ENCODE measurements around the gene DNAJC15.
"Not testable (repeated sequence)": the region's sequence is repeated elsewhere in the genome, so short reads cannot be mapped to it uniquely, and the experiment has no call there.

DNAJC15 gene

DNA sequence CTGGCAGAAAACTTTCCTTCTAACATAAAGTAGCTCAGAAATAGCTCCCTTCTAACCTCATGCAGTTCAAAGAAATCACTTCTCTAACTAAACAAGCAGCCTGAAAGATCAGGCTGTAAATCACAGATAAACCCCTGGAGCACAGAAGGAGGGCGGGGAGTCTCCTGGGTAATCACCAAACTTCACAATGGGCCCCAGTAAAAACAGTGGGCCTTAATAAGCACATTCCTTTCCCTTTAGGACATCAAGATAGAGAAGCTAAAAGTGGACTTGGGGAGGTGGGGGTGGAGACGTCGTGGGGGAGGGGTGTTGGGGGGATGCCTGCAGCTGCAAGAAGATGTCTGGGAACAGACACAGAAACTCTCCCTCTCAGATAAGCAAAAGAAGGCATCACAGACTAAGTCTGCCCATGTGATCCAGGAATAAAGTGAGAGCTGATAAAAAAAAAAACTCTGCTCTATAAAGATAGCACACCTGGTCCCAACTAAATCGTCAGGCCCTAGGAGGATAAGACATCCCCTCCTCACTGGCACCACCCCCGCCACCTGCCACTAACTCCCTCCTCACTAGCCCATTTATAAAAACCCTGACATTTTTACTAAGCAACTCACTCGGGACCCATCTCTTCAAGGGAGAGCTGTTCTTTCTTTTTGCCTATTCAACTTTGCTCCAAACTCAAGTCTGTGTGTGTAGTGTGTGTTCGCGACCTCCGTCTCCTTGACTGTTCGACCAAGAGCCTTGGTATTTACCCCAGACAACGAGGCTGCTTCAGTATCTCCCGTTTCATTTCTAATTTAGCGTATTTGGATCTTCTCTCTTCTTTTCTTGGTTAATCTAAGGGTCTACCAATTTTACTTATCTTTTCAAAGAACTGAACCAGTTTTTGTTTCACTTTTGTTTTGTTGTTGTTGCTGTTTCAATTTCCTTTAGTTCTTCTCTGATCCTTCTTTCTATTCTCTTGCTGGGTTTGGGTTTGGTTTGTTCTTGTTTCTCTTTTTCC is 31.7 kb downstream of the DNAJC15 start:
- Histone ChIP-seq H3K27me3 (ENCODE audit: control insufficient read depth, insufficient read depth, low read length) (no peaks in the 10 kb centered on the region), H3K9ac (ENCODE audit: low read depth, low read length) (peak overlapping the region; percentile 80), H3K36me3 (ENCODE audit: insufficient read depth, low read length) (no peaks in the 10 kb centered on the region), H3K9me3 (replicated peaks; ENCODE audit: low read length) (no peaks in the 10 kb centered on the region), H3K4me2 (ENCODE audit: low read length) (peak overlapping the region; percentile 87), H3K4me3 (ENCODE audit: low read length) (peak overlapping the region; percentile 66), H3K4me1 (ENCODE audit: control insufficient read depth, insufficient read depth, low read length) (peaks cover 35% of the 10 kb centered on the region)

DNA sequence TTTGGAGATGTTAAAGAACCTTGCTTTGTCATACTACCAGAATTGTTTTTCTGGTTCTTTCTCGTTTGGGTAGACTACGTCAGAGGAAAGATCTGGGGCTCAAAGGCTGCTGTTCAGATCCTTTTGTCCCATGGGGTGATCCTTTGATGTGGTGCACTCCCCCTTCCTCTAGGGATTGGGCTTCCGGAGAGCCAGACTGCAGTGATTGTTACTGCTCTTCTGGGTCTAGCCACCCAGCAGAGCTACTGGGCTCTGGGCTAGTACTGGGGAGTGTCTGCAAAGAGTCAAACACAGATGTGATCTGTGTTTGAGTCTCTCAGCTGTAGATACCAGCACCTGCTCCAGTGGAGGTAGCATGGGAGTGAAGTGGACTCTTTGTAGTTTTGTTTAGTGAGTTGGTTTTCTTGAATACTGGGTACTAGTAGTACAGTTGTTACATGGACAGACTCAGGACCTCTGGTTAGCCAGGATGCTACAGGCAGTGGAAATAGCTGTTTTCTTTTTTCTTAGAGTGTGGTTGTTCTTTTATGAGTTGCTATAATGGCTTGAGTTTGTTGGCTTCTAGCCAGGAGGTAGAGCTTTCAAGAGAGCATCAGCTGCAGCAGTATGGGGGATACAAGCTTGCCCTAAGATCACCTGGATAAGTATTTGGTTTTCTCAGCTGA is 34.4 kb downstream of the DNAJC15 start:
- Histone ChIP-seq H3K9me3 (replicated peaks; ENCODE audit: low read length) (no peaks in the 10 kb centered on the region), H3K27me3 (ENCODE audit: control insufficient read depth, insufficient read depth, low read length) (no peaks in the 10 kb centered on the region), H3K4me2 (ENCODE audit: low read length) (peak overlapping the region; percentile 69), H3K36me3 (ENCODE audit: insufficient read depth, low read length) (no peaks in the 10 kb centered on the region), H3K4me3 (ENCODE audit: low read length) (no peak overlapping the region), H3K4me1 (ENCODE audit: control insufficient read depth, insufficient read depth, low read length) (peaks cover 35% of the 10 kb centered on the region), H3K9ac (ENCODE audit: low read depth, low read length) (no peak overlapping the region)

DNA sequence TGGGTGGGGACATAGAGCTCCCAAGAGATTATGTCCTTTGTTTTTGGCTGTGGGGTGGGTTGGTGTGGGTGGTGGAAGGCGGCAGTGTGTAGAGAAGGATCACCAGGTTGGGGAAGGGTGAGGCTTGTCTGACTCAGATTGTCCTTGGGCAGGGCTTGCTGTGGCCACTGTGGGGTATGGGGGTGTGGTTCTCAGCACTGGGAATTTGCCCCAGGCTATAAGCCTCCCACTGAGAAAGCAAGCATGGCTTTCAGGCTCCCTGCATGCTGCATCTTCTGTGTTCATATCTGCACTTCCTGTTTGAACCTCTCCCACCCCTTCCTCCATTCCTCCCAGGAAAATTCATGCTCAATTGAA is 34.9 kb downstream of the DNAJC15 start:
- no peak overlapping the region for H3K4me3 ChIP-seq (ENCODE audit: low read length)
- H3K27me3 ChIP-seq (ENCODE audit: control insufficient read depth, insufficient read depth, low read length) = no peaks in the 10 kb centered on the region
- peak overlapping the region; percentile 69 for H3K4me2 ChIP-seq (ENCODE audit: low read length)
- H3K9ac ChIP-seq (ENCODE audit: low read depth, low read length) = peak overlapping the region; percentile 23
- H3K4me1 ChIP-seq (ENCODE audit: control insufficient read depth, insufficient read depth, low read length) = peaks cover 35% of the 10 kb centered on the region
- H3K36me3 ChIP-seq (ENCODE audit: insufficient read depth, low read length) = no peaks in the 10 kb centered on the region
- no peaks in the 10 kb centered on the region for H3K9me3 ChIP-seq (replicated peaks; ENCODE audit: low read length)

DNA sequence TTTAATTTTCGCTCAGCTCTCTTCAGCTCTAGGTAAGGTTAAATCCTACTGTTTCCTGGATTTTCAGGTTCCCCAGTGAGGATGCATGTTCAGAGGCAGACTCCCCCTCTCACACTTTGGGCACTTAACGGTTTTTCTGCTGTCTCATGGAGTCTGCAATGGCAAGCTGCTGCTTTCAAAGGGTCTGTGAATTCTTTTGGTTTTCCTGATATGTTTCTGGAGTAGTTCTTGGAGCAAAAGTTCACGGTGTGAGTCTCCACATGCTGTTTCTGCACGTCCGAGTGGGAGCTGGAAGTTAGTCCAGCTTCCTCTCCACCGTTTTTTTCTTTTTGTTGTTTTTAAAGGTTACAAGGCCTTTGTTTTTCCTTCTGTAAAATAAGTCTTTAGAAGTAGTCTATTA is 35.4 kb downstream of the DNAJC15 start:
- H3K4me1 ChIP-seq (ENCODE audit: control insufficient read depth, insufficient read depth, low read length) = peaks cover 33% of the 10 kb centered on the region
- no peak overlapping the region for H3K9ac ChIP-seq (ENCODE audit: low read depth, low read length)
- peak overlapping the region; percentile 69 for H3K4me2 ChIP-seq (ENCODE audit: low read length)
- no peaks in the 10 kb centered on the region for H3K27me3 ChIP-seq (ENCODE audit: control insufficient read depth, insufficient read depth, low read length)
- H3K9me3 ChIP-seq (replicated peaks; ENCODE audit: low read length) = no peaks in the 10 kb centered on the region
- no peaks in the 10 kb centered on the region for H3K36me3 ChIP-seq (ENCODE audit: insufficient read depth, low read length)
- no peak overlapping the region for H3K4me3 ChIP-seq (ENCODE audit: low read length)

DNA sequence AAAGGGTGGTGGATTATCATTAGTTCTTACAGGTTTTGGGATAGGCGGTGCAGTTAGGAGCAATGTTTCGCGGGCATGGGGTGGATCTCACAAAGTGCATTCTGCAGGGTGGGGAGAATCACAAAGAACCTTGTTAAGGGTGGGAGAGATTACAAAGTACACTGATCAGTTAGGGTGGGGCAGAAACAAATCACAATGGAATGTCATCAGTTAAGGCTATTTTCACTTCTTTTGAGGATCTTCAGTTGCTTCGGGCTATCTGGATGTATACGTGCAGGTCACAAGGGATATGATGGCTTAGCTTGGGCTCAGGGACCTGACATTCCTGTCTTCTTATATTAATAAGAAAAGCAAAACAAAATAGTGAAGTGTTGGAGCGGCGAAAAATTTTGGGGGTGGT is 36.4 kb downstream of the DNAJC15 start:
- not testable (repeated sequence) for H3K9ac ChIP-seq (ENCODE audit: low read depth, low read length); H3K9me3 ChIP-seq (replicated peaks; ENCODE audit: low read length); H3K36me3 ChIP-seq (ENCODE audit: insufficient read depth, low read length); H3K27me3 ChIP-seq (ENCODE audit: control insufficient read depth, insufficient read depth, low read length); H3K4me2 ChIP-seq (ENCODE audit: low read length); H3K4me3 ChIP-seq (ENCODE audit: low read length)
- H3K4me1 ChIP-seq (ENCODE audit: control insufficient read depth, insufficient read depth, low read length) = peaks cover 23% of the 10 kb centered on the region

DNA sequence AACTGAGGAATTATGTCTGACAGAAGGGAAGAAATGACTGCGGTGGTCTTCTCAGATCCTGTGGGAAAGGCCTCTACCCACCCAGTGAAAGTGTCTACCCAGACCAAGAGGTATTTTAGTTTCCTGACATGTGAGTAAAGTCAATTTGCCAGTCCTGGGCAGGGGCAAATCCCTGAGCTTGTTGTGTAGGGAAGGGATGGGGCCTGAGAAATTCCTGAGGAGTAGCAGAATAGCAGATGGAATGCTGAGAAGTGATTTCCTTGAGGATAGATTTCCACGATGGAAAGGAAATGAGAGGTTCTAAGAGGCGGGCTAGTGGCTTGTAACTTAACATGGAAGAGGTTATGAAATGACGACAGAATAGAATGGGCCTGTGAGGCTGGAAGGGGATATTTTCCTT is 37.4 kb downstream of the DNAJC15 start:
- H3K4me1 ChIP-seq (ENCODE audit: control insufficient read depth, insufficient read depth, low read length) = peaks cover 16% of the 10 kb centered on the region
- not testable (repeated sequence) for H3K9ac ChIP-seq (ENCODE audit: low read depth, low read length)

DNA sequence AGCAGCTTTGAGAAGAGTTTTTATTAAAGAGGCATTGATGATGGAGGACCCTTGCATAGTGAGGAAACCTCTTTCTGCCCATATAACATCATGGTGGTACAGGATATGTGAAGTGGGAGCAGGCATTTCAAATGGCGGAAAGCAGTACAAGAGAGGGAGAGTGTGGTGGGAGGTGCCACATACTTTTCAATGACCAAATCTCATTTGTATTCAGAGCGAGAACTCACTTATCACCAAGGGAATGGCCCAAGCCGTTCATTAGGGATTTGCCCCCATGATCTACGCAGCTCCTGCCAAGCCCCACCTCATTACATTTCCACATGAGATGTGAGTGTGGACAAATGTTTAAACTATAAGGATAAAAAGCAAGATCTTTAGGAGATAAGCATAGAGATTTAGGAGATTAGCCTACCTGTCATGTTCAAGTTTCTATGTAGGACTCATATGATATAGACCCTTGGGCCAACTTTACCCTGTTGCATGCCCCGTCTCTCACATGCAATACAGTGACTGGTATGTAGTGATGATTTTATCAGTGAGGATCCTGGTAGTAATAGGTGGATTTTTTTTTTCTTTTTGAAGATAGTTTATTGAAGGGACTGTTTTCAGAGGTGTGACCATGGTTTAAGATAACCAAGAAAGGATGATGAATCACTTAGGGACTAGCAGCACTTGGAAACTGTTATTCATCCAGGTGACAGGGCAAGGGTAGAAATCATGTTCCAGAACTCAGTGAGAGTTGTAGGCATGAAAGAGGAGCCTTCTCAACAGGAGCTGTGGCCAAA is 38.3 kb downstream of the DNAJC15 start:
- H3K9ac ChIP-seq (ENCODE audit: low read depth, low read length) = no peak overlapping the region
- H3K4me3 ChIP-seq (ENCODE audit: low read length) = no peak overlapping the region
- no peak overlapping the region for H3K4me2 ChIP-seq (ENCODE audit: low read length)
- H3K36me3 ChIP-seq (ENCODE audit: insufficient read depth, low read length) = no peaks in the 10 kb centered on the region
- peaks cover 16% of the 10 kb centered on the region for H3K4me1 ChIP-seq (ENCODE audit: control insufficient read depth, insufficient read depth, low read length)
- H3K27me3 ChIP-seq (ENCODE audit: control insufficient read depth, insufficient read depth, low read length) = no peaks in the 10 kb centered on the region
- H3K9me3 ChIP-seq (replicated peaks; ENCODE audit: low read length) = no peaks in the 10 kb centered on the region

More for the DNA sequence above, 37.4 kb downstream of the DNAJC15 start:
- not testable (repeated sequence) for H3K36me3 ChIP-seq (ENCODE audit: insufficient read depth, low read length); H3K4me3 ChIP-seq (ENCODE audit: low read length); H3K4me2 ChIP-seq (ENCODE audit: low read length); H3K27me3 ChIP-seq (ENCODE audit: control insufficient read depth, insufficient read depth, low read length); H3K9me3 ChIP-seq (replicated peaks; ENCODE audit: low read length)

DNA sequence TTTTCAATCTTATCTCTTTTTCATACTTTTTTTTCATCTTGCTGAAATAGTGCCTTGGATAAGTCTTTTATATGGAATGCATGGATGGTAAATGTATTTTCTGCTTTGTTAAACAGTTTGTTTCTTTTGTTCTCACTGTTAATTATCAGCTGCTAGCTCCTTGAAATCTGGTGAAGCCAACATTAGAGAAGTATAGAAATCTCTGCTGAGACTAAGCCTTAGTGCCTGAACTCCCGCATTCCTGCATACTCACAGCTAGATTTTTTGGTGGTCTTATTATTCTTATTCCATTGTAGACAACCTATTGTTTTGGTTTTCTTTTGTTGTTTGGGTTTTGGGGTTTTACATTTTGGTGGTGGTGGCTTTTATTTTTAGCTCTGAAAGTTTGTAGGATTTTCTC is 48.4 kb downstream of the DNAJC15 start:
- no peaks in the 10 kb centered on the region for H3K27me3 ChIP-seq (ENCODE audit: control insufficient read depth, insufficient read depth, low read length)
- H3K36me3 ChIP-seq (ENCODE audit: insufficient read depth, low read length) = peaks cover 15% of the 10 kb centered on the region
- no peaks in the 10 kb centered on the region for H3K9me3 ChIP-seq (replicated peaks; ENCODE audit: low read length)
- no peak overlapping the region for H3K9ac ChIP-seq (ENCODE audit: low read depth, low read length)
- no peak overlapping the region for H3K4me2 ChIP-seq (ENCODE audit: low read length)
- no peaks in the 10 kb centered on the region for H3K4me1 ChIP-seq (ENCODE audit: control insufficient read depth, insufficient read depth, low read length)
- no peak overlapping the region for H3K4me3 ChIP-seq (ENCODE audit: low read length)

DNA sequence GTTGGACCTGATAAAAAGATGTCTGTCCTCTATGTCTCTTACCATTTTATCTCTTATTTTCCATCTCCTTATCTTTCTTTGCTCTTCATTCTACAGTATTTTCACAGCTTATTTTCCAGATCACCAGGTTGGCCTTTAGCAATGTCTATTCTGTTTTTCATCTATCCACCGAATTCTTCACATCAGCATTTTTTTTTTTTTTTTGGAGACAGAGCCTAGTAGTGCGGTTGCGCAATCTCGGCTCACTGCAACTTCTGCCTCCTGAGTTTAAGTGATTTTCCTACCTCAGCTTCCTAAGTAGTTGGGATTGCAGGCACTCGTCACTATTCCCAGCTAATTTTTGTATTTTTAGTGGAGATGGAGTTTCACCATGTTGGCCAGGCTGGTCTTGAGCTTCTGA is 49.0 kb downstream of the DNAJC15 start:
- Histone ChIP-seq H3K4me3 (ENCODE audit: low read length) (no peak overlapping the region), H3K4me2 (ENCODE audit: low read length) (no peak overlapping the region), H3K9me3 (replicated peaks; ENCODE audit: low read length) (no peaks in the 10 kb centered on the region), H3K36me3 (ENCODE audit: insufficient read depth, low read length) (peaks cover 15% of the 10 kb centered on the region), H3K9ac (ENCODE audit: low read depth, low read length) (no peak overlapping the region), H3K4me1 (ENCODE audit: control insufficient read depth, insufficient read depth, low read length) (no peaks in the 10 kb centered on the region), H3K27me3 (ENCODE audit: control insufficient read depth, insufficient read depth, low read length) (no peaks in the 10 kb centered on the region)

DNA sequence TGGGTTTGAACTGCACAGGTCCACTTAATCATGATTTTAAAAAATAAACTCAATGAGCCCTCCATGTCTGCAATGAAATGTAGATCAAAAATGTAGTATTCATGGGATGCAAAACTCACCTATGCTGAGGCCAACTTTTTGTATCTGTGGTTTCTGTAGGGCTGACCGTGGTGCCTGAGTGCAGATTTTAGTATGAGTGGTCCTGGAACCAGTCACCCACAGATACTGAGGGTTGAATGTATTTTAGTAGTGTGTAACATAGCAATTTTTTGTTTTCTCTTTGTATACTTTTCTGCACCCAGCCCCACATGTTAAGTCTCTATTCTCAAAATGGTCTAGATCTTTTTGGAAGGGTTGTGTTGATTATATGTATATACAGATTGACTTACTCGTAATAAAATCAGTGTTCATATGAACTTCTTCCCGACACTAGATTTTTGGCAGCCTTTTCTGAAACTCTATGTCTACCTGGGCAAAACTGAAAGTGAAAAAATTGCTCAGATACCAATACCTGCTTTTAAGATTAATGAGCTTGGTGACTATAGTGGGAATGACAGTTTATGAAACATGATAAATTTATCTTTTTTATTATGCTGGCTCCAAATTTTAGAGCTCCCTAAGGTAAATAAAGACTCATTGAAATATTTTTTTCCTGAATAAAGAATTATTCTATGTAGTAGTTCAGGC is 51.6 kb downstream of the DNAJC15 start:
- Histone ChIP-seq H3K4me3 (ENCODE audit: low read length) (no peak overlapping the region), H3K9me3 (replicated peaks; ENCODE audit: low read length) (no peaks in the 10 kb centered on the region), H3K4me1 (ENCODE audit: control insufficient read depth, insufficient read depth, low read length) (no peaks in the 10 kb centered on the region), H3K36me3 (ENCODE audit: insufficient read depth, low read length) (peaks cover 5% of the 10 kb centered on the region), H3K27me3 (ENCODE audit: control insufficient read depth, insufficient read depth, low read length) (no peaks in the 10 kb centered on the region), H3K4me2 (ENCODE audit: low read length) (no peak overlapping the region), H3K9ac (ENCODE audit: low read depth, low read length) (no peak overlapping the region)

DNA sequence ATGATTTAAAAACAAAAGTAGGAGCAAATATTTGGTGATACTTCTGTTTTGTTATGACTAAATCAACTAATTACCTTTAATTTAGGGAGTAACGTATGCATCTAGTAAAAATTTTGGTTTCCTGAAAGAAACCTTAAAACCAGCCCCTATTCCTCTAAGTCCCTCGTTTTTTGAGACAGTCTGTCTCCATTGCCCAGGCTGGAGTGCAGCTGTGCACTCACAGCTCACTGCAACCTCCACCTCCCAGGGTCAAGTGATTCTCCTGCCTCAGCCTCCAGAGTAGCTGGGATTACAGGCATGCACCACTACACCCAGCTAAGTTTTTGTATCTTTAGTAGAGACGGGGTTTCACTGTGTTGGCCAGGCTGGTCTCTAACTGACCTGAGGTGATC is 52.1 kb downstream of the DNAJC15 start:
- H3K27me3 ChIP-seq (ENCODE audit: control insufficient read depth, insufficient read depth, low read length); H3K4me2 ChIP-seq (ENCODE audit: low read length); H3K9me3 ChIP-seq (replicated peaks; ENCODE audit: low read length); H3K9ac ChIP-seq (ENCODE audit: low read depth, low read length); H3K36me3 ChIP-seq (ENCODE audit: insufficient read depth, low read length); H3K4me3 ChIP-seq (ENCODE audit: low read length); H3K4me1 ChIP-seq (ENCODE audit: control insufficient read depth, insufficient read depth, low read length): not testable (repeated sequence)

Measured in skeletal muscle satellite cell (primary cell).